ENCODE results near the gene PPP4R3B.

DNA sequence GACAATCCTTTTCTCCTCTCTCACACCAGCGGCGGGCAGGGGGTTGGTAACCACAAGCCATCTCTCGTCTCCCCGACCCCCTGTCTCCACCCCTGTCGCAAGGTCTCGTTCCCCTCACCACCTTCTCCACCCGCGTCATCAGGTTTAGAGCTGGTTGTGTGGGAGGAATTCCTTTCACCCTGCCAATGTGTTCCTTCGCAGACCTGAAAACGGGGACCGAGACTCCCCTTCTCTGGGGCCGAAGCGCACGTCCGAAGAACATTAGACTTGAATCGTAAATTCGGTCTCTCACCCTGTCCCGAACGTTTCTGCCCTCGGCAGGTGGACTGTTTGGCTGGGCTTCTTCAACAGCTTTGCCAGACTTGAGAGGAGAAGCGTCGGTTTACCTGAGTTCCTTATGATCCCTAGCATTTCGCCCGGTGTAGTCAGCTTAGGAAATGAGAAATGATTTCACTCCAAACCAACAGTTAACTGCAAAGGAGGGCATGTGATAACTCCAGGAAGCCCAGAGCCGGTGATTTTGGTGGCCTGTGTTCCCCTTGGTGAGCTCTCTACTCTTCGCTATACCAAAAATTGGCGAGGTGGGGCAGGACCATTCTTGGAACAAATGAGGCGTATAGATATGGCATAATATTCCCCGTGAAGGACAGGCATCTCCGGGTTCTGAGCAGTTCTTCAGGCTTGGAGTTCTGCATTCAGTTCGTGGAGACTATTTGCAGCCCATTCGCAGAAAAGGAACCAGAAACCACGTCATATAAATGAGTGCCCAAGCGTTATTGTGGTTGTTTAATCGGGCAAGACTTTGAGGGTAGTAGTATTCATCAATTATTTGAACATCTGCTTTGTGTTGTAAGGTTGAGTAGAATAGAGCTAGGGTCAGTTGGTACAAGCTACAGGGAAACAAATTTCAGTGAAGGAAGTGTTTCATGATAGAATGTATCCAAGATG, 97.2 kb downstream of the PPP4R3B start:
- no peak for TF ChIP-seq POLR2A (IDR thresholded peaks at IDR 0.05; ENCODE audit: low read depth, low read length)
- no peak for TF ChIP-seq POLR2AphosphoS5 (IDR thresholded peaks at IDR 0.05; ENCODE audit: low read depth, low read length)
- TF ChIP-seq TAF1 (IDR thresholded peaks at IDR 0.05; ENCODE audit: borderline replicate concordance, low read depth, low read length): no peak

Data from GM12892 (cell line).